Activated CD4-positive, alpha-beta memory T cell treated with anti-CD3 and anti-CD28 coated beads, Interleukin-2, amount 10 ng/mL, durations not matched to agents 7 days and 5 days (primary cell): ENCODE measurements around the gene TLCD3B. TPM values are rescaled to one million over a fixed set of nuclear protein-coding genes. Genes with fewer than 3 reads are reported as not detected.

ENCODE experiments used
- CTCF ChIA-PET: fragments of 350-600 bp; sonication (Branson Sonifier 250); formaldehyde crosslinking; loops from one replicate; lab custom pipeline; 2021; ENCODE audit warnings: antibody characterized with exemption, inconsistent platforms; lab: Charles Lee
- POLR2A ChIA-PET: fragments of 350-600 bp; sonication (Branson Sonifier 250); formaldehyde crosslinking; loops from one replicate; lab custom pipeline; 2021; ENCODE audit warnings: antibody characterized with exemption; lab: Charles Lee
- DNase-seq: peaks from one replicate; pipeline ENCODE4 v3.0.0-alpha.2; 2020
- H3K27ac Mint-ChIP-seq: one replicate; pipeline ENCODE4 v1.8.0; 2021; ENCODE audit warnings: mild to moderate bottlenecking, mixed read lengths
- H3K27me3 Mint-ChIP-seq: one replicate; pipeline ENCODE4 v1.8.0; 2021; ENCODE audit warnings: mixed read lengths
- H3K36me3 Mint-ChIP-seq: one replicate; pipeline ENCODE4 v1.8.0; 2021; ENCODE audit warnings: low read depth, mixed read lengths
- H3K4me1 Mint-ChIP-seq: one replicate; pipeline ENCODE4 v1.8.0; 2021; ENCODE audit warnings: mixed read lengths
- H3K4me3 Mint-ChIP-seq: one replicate; pipeline ENCODE4 v1.8.0; 2021; ENCODE audit warnings: mild to moderate bottlenecking, mixed read lengths
- H3K9me3 Mint-ChIP-seq: one replicate; pipeline ENCODE4 v1.8.0; 2021; ENCODE audit warnings: mixed read lengths
- total RNA-seq, 2 experiments: library from RNA; stranded (reverse); gene quantifications; one replicate each; pipeline ENCODE4 v1.2.3, GENCODE V29; 2021

The TLCD3B gene
- total RNA-seq, 2 experiments from 2014 or later, result 6.0 to 6.9 TPM

DNA sequence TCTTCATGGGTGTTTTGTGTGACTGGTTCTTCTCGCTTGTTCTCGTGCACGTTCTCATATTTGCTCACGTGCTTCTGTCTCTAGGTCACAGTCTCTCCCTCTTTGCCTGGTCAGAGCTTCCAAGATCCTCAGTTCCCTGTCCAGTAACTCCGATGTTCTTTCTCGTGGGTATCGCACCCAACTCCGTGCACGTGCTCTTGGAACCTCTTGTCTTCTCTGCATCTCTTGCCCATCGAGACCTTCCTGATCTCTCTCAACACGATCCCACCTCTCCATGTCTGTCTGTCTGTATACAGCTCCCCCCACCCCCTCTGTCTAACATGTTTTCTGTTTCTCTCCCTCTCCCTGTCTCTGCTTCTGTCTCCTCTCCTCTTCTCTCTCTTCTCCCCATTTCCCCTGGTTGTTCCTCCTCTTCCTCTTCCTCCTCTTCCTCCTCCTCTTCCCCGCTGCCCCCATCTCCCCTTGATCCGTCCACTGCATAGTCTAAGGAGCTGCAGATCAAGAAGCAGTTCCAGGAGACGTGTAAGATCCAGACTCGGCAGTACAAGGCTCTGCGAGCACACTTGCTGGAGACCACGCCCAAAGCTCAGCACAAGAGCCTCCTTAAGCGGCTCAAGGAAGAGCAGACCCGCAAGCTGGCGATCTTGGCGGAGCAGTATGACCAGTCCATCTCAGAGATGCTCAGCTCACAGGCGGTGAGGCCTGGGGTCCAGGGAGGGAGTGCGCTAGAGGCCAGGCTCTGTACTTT, 41.8 kb downstream of the TLCD3B start:
- peaks cover 6% of the 10 kb centered on the region for H3K4me1 Mint-ChIP-seq
- POLR2A ChIA-PET, result interaction anchor here (1.7 kb wide), 1 partner anchor 15 kb away, joined by 12 read pairs; the partner anchor contains the start of gene TAOK2
- no peaks in the 10 kb centered on the region for H3K27me3 Mint-ChIP-seq
- CTCF ChIA-PET, result no interaction called here
- no peak overlapping the region for H3K4me3 Mint-ChIP-seq
- H3K27ac Mint-ChIP-seq, result no peak overlapping the region
- no peaks in the 10 kb centered on the region for H3K9me3 Mint-ChIP-seq
- no peak for DNase-seq
- H3K36me3 Mint-ChIP-seq, result peaks cover 55% of the 10 kb centered on the region

DNA sequence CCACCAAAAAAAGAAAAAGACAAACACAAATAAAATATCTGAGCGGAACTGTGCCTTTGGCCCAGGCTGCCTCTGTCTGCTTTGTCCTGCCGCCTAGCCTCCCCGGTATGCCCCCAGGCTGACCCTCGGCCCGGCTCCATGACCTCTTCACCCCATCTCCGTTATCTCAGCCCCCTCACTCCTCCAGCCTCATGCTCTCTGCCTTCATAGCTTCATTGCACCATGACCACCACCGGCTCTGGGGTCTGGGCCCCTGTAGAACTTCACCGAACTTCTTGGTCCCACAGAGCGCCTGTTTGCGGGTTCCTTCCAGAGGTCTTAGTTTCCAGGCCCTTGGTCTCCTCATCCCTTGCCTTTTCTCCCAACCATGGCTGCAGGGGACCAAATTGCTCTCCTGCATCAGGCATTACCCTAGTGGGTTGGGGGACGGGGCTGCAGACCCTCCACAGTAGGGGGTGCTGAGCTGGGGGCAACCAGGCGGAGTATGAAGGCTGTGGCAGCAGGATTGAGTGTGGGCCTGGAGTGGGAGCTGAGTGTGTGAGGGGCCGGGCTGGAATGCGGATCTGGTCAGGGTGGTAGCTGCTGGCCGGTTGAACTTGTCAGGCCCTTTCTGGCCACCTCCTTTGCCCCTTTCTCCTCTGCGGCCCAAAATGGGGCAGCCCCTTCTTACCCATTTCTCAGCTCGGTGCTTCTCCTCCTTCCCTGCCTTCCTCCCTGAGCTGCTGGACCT, 42.6 kb downstream of the TLCD3B start:
- no peak overlapping the region for H3K4me3 Mint-ChIP-seq
- no peaks in the 10 kb centered on the region for H3K4me1 Mint-ChIP-seq
- DNase-seq, result no peak
- POLR2A ChIA-PET, result interaction anchor here (0.6 to 1.7 kb wide), 2 partner anchors 14 to 27 kb away, joined by 3 to 12 read pairs; partner anchors contain the start of genes TAOK2 and TMEM219
- no peaks in the 10 kb centered on the region for H3K27me3 Mint-ChIP-seq
- no peaks in the 10 kb centered on the region for H3K9me3 Mint-ChIP-seq
- H3K36me3 Mint-ChIP-seq, result peaks cover 57% of the 10 kb centered on the region
- CTCF ChIA-PET, result no interaction called here
- H3K27ac Mint-ChIP-seq, result no peak overlapping the region

DNA sequence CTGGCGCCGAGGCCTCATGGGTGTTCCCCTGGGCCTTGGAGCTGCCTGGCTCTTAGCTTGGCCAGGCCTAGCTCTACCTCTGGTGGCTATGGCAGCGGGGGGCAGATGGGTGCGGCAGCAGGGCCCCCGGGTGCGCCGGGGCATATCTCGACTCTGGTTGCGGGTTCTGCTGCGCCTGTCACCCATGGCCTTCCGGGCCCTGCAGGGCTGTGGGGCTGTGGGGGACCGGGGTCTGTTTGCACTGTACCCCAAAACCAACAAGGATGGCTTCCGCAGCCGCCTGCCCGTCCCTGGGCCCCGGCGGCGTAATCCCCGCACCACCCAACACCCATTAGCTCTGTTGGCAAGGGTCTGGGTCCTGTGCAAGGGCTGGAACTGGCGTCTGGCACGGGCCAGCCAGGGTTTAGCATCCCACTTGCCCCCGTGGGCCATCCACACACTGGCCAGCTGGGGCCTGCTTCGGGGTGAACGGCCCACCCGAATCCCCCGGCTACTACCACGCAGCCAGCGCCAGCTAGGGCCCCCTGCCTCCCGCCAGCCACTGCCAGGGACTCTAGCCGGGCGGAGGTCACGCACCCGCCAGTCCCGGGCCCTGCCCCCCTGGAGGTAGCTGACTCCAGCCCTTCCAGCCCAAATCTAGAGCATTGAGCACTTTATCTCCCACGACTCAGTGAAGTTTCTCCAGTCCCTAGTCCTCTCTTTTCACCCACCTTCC, 43.5 kb downstream of the TLCD3B start:
- no peak overlapping the region for H3K27ac Mint-ChIP-seq
- ChIA-PET CTCF (no interaction called here), POLR2A (interaction anchor here (6.3 kb wide), 1 partner anchor 8 kb away, joined by 43 read pairs; the partner anchor contains the start of genes HIRIP3 and INO80E)
- H3K4me3 Mint-ChIP-seq, result no peak overlapping the region
- H3K4me1 Mint-ChIP-seq, result no peaks in the 10 kb centered on the region
- no peaks in the 10 kb centered on the region for H3K27me3 Mint-ChIP-seq
- no peak for DNase-seq
- peaks cover 62% of the 10 kb centered on the region for H3K36me3 Mint-ChIP-seq
- H3K9me3 Mint-ChIP-seq, result no peaks in the 10 kb centered on the region

DNA sequence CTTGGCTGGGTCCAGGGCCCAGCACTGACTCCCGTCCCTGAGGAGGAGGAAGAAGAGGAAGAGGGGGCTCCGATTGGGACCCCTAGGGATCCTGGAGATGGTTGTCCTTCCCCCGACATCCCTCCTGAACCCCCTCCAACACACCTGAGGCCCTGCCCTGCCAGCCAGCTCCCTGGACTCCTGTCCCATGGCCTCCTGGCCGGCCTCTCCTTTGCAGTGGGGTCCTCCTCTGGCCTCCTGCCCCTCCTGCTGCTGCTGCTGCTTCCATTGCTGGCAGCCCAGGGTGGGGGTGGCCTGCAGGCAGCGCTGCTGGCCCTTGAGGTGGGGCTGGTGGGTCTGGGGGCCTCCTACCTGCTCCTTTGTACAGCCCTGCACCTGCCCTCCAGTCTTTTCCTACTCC, 44.1 kb downstream of the TLCD3B start:
- H3K9me3 Mint-ChIP-seq, result no peaks in the 10 kb centered on the region

DNA sequence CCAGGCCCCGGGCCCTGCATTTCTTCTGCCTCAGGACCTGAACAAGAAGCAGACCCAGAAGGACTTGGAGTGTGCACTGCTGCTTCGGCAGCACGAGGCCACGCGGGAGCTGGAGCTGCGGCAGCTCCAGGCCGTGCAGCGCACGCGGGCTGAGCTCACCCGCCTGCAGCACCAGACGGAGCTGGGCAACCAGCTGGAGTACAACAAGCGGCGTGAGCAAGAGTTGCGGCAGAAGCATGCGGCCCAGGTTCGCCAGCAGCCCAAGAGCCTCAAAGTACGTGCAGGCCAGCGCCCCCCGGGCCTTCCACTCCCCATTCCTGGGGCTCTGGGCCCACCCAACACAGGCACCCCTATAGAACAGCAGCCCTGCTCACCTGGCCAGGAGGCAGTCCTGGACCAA, 44.8 kb downstream of the TLCD3B start:
- ChIA-PET POLR2A (interaction anchor here (1.1 to 6.3 kb wide), 2 partner anchors 9 to 13 kb away, joined by 6 to 43 read pairs; partner anchors contain the start of genes HIRIP3, INO80E and TAOK2), CTCF (interaction anchor here (0.7 kb wide), 1 partner anchor 16 kb away, joined by 3 read pairs; no protein-coding TSS in a partner anchor)
- no peak for DNase-seq
- H3K27me3 Mint-ChIP-seq, result no peaks in the 10 kb centered on the region
- H3K27ac Mint-ChIP-seq, result no peak overlapping the region
- peaks cover 65% of the 10 kb centered on the region for H3K36me3 Mint-ChIP-seq
- no peaks in the 10 kb centered on the region for H3K4me1 Mint-ChIP-seq
- H3K9me3 Mint-ChIP-seq, result no peaks in the 10 kb centered on the region
- no peak overlapping the region for H3K4me3 Mint-ChIP-seq

More for the DNA sequence above, 44.1 kb downstream of the TLCD3B start:
- Mint-ChIP-seq H3K4me3 (no peak overlapping the region), H3K36me3 (peaks cover 61% of the 10 kb centered on the region), H3K27ac (no peak overlapping the region), H3K27me3 (no peaks in the 10 kb centered on the region), H3K4me1 (no peaks in the 10 kb centered on the region)
- no peak for DNase-seq
- ChIA-PET CTCF (no interaction called here), POLR2A (interaction anchor here (6.3 kb wide), 1 partner anchor 8 kb away, joined by 43 read pairs; the partner anchor contains the start of genes HIRIP3 and INO80E)

DNA sequence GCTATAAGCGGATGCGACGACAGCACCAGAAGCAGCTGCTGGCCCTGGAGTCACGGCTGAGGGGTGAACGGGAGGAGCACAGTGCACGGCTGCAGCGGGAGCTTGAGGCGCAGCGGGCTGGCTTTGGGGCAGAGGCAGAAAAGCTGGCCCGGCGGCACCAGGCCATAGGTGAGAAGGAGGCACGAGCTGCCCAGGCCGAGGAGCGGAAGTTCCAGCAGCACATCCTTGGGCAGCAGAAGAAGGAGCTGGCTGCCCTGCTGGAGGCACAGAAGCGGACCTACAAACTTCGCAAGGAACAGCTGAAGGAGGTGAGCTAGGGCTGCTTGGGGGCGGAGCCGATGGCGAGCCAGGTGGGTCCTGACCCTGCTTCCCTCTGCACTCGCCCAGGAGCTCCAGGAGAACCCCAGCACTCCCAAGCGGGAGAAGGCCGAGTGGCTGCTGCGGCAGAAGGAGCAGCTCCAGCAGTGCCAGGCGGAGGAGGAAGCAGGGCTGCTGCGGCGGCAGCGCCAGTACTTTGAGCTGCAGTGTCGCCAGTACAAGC, 45.7 kb downstream of the TLCD3B start:
- no peak overlapping the region for H3K4me3 Mint-ChIP-seq
- H3K36me3 Mint-ChIP-seq, result peaks cover 67% of the 10 kb centered on the region
- POLR2A ChIA-PET, result interaction anchor here (1.1 to 6.3 kb wide), 3 partner anchors 10 to 62 kb away, joined by 3 to 43 read pairs (median 6); partner anchors contain the start of genes HIRIP3, INO80E and TAOK2

DNA sequence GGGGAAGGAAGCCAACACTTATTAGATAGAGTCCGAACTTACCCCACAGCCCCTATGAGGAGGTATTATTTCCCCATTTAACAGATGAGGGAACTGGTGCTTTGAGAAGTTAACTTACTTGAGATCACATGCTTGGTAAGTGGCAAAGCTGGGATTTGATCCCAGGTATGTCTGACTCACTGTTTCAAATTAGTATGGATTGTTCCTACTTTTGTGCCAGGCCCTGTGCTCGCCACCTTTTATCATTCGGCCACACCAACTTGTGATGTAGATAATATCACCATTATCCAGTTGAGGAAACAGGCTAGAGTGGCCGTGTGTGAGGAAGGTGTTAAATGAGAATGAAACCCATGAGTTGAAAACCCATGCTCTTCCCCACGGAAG, 46.3 kb downstream of the TLCD3B start:
- ChIA-PET CTCF (no interaction called here), POLR2A (interaction anchor here (1.1 to 6.3 kb wide), 2 partner anchors 10 to 61 kb away, joined by 3 to 43 read pairs; partner anchors contain the start of genes HIRIP3 and INO80E)
- no peaks in the 10 kb centered on the region for H3K27me3 Mint-ChIP-seq
- H3K36me3 Mint-ChIP-seq, result peaks cover 68% of the 10 kb centered on the region
- H3K27ac Mint-ChIP-seq, result no peak overlapping the region
- no peaks in the 10 kb centered on the region for H3K9me3 Mint-ChIP-seq
- no peak for DNase-seq
- no peaks in the 10 kb centered on the region for H3K4me1 Mint-ChIP-seq
- H3K4me3 Mint-ChIP-seq, result no peak overlapping the region

More for the DNA sequence above, 45.7 kb downstream of the TLCD3B start:
- no peak for DNase-seq
- Mint-ChIP-seq H3K27ac (no peak overlapping the region), H3K9me3 (no peaks in the 10 kb centered on the region), H3K27me3 (no peaks in the 10 kb centered on the region), H3K4me1 (no peaks in the 10 kb centered on the region)
- CTCF ChIA-PET, result interaction anchor here (0.7 kb wide), 1 partner anchor 15 kb away, joined by 3 read pairs; no protein-coding TSS in a partner anchor

DNA sequence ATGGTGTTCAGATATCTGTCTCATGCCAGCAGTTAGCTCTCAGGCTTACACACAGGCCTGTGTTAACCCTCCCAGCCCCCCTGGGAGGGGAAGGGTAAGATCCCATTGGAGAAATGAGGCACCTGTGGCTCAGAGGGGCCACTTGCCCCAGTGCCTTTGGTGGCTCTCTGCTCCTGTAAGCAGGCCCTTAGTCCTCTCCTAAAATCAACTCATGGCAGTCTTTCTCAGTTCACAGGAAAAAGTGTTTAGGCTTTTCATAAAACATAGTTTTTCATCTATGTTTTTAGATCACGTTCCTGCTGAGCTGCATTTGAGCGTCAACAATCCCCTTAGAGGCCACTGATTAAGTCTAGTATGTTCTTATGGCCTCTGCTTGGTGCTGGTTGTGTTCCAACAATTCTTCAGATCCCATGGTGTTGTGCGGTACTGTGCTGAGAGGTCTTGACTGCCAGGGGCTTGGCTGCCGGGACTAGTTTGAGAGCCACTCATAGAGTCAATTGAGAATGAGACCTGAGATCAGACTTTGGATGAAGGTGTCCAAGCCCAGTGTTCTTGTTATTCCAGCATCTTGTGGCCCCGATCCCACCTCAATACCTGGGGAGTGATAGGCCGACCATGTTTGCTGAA, 46.8 kb downstream of the TLCD3B start:
- Mint-ChIP-seq H3K27ac (no peak overlapping the region), H3K36me3 (peaks cover 73% of the 10 kb centered on the region), H3K9me3 (no peaks in the 10 kb centered on the region), H3K4me1 (no peaks in the 10 kb centered on the region), H3K4me3 (no peak overlapping the region), H3K27me3 (no peaks in the 10 kb centered on the region)
- POLR2A ChIA-PET, result interaction anchor here (6.3 kb wide), 1 partner anchor 11 kb away, joined by 43 read pairs; the partner anchor contains the start of genes HIRIP3 and INO80E
- CTCF ChIA-PET, result no interaction called here
- DNase-seq, result no peak

DNA sequence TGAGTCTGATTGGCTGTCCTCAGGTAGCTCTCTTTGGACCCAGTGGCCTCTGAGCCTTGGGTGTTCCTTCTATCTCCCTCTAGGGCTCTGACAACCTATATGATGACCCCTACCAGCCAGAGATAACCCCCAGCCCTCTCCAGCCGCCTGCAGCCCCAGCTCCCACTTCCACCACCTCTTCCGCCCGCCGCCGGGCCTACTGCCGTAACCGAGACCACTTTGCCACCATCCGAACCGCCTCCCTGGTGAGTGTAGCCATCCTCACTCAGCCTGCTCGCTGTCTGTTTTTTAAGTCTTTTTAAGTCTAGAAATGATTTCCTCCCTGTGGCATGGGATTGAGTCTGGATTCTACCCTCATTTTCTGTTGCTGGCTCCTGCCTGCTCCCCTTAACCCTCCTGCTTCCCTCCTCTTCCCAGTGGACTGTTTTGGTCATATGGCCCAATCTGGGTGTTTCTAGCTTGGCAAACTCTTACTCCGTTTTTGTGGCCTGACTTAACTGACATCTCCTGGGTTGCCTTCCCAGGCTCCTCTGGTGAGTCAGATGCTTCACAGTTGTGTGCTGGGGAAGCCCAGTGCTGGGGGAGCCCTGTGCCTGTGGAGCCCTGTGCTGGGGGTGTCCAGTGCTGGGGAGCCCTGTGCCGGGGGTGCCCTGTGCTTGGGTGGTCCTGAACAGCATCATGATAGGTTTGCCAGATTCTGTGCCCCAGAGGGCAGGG, 47.5 kb downstream of the TLCD3B start:
- Mint-ChIP-seq H3K9me3 (no peaks in the 10 kb centered on the region), H3K36me3 (peaks cover 75% of the 10 kb centered on the region), H3K27me3 (no peaks in the 10 kb centered on the region), H3K4me1 (no peaks in the 10 kb centered on the region), H3K4me3 (no peak overlapping the region), H3K27ac (no peak overlapping the region)
- ChIA-PET CTCF (no interaction called here), POLR2A (interaction anchor here (1.5 to 6.3 kb wide), 2 partner anchors 9 to 12 kb away, joined by 4 to 43 read pairs; partner anchors contain the start of genes HIRIP3, INO80E and TAOK2)
- DNase-seq, result no peak

DNA sequence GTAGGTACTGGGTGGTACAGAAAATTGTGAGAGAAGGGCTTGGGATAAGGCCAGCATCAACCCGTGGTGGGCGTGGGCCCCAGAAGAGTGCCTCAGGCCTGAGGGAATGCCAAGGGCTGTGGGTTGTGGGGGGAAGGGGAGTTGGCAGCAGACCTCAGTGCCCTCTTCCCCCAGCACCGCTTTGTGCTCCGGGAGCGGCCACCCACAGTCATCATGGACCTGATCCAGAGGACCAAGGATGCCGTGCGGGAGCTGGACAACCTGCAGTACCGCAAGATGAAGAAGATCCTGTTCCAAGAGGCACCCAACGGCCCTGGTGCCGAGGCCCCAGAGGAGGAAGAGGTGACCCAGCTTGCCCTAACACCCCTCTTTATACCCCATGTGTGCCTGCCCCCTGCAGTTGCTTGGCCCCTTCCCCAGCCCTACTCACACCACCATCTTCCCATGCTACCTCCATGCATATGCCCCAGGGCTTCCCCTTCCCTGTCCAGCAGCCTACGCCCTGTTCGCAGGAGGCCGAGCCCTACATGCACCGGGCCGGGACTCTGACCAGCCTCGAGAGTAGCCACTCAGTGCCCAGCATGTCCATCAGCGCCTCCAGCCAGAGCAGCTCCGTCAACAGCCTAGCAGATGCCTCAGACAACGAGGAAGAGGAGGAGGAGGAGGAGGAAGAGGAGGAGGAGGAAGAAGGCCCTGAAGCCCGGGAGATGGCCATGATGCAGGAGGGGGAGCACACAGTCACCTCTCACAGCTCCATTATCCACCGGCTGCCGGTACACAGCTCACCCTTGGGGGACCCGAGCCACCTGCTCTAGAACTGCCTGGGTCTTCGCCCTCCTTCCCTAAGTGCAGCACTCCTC, 48.3 kb downstream of the TLCD3B start:
- no peak for DNase-seq

More for the DNA sequence above, 48.3 kb downstream of the TLCD3B start:
- Mint-ChIP-seq H3K4me1 (peaks cover under 1% of the 10 kb centered on the region), H3K9me3 (no peaks in the 10 kb centered on the region), H3K27ac (no peak overlapping the region), H3K27me3 (no peaks in the 10 kb centered on the region), H3K4me3 (no peak overlapping the region), H3K36me3 (peaks cover 72% of the 10 kb centered on the region)
- POLR2A ChIA-PET, result interaction anchor here (1.5 to 6.3 kb wide), 2 partner anchors 9 to 12 kb away, joined by 4 to 43 read pairs; partner anchors contain the start of genes HIRIP3, INO80E and TAOK2
- CTCF ChIA-PET, result no interaction called here
